SK-N-SH (cell line): ENCODE results near the gene CANX. TPM values are rescaled to one million over a fixed set of nuclear protein-coding genes. Genes with fewer than 3 reads are reported as not detected.

Experiments
- CTCF ChIA-PET: fragments of 300-600, 350-600 bp; formaldehyde crosslinking; extraction: SDS; loops from one replicate; lab custom pipeline; 2021; lab: Yijun Ruan, JAX
- POLR2A ChIA-PET: fragments of 350-600 bp; sonication (Branson Sonifier 250); formaldehyde crosslinking; extraction: SDS; loops from one replicate; lab custom pipeline; 2020; ENCODE audit warnings: antibody characterized with exemption, inconsistent platforms; lab: Yijun Ruan, JAX
- DNase-seq: peaks from one replicate; pipeline ENCODE4 v3.0.0; 2012
- H2AFZ ChIP-seq: fragments of 200-600 bp; sonication (generic); 2 replicates; pipeline ENCODE4 v1.8.1; 2016; ENCODE audit warnings: antibody characterized with exemption, mild to moderate bottlenecking, low read depth
- H3F3A ChIP-seq: fragments of 200-600 bp; sonication (generic); replicated peaks from 2 replicates; pipeline ENCODE3; 2016; ENCODE audit warnings: antibody characterized with exemption, mild to moderate bottlenecking; ENCODE audit not compliant: insufficient read depth
- H3K27ac ChIP-seq, 2 experiments: fragments of 200-500 bp in 1 of 2; fragments of 200-600 bp in 1 of 2; sonication (Bioruptor generic) in 1 of 2; sonication (generic), shearing (Covaris generic) in 1 of 2; 2 replicates each; pipeline versions ENCODE4 v1.5.1 to v1.6.1; 2014 to 2016; ENCODE audit warnings: low read depth in 2 of 2, inconsistent platforms in 1 of 2, low read length in 1 of 2, mild to moderate bottlenecking in 1 of 2, mixed read lengths in 1 of 2
- H3K27me3 ChIP-seq: fragments of 200-600 bp; sonication (generic), shearing (Covaris generic); 2 replicates; pipeline ENCODE4 v1.6.1; 2016; ENCODE audit warnings: mixed run types; ENCODE audit not compliant: insufficient read depth
- H3K36me3 ChIP-seq, 2 experiments: fragments of 200-500 bp in 1 of 2; fragments of 200-600 bp in 1 of 2; sonication (Bioruptor generic) in 1 of 2; sonication (generic) in 1 of 2; replicated peaks in 1 of 2; 2 replicates each; pipeline versions ENCODE3 to v1.5.1; 2014 to 2016; ENCODE audit warnings: low read length in 1 of 2, mild to moderate bottlenecking in 1 of 2; ENCODE audit not compliant: insufficient read depth in 2 of 2, control insufficient read depth in 1 of 2
- H3K4me1 ChIP-seq, 2 experiments: fragments of 200-500 bp in 1 of 2; fragments of 200-600 bp in 1 of 2; sonication (Bioruptor generic) in 1 of 2; sonication (generic), shearing (Covaris generic) in 1 of 2; 2 replicates each; pipeline versions ENCODE4 v1.5.1 to v1.6.1; 2014 to 2016; ENCODE audit warnings: low read depth in 1 of 2, low read length in 1 of 2, mixed run types in 1 of 2; ENCODE audit not compliant: insufficient read depth in 2 of 2, control insufficient read depth in 1 of 2
- H3K4me2 ChIP-seq: fragments of 200-600 bp; sonication (generic), shearing (Covaris generic); 2 replicates; pipeline ENCODE4 v1.6.1; 2017; ENCODE audit warnings: mixed run types
- H3K4me3 ChIP-seq, 2 experiments: fragments of 200-500 bp in 1 of 2; fragments of 200-600 bp in 1 of 2; sonication (Bioruptor generic) in 1 of 2; sonication (generic), shearing (Covaris generic) in 1 of 2; 2 replicates each; pipeline versions ENCODE4 v1.5.1 to v1.8.1; 2014 to 2016; ENCODE audit warnings: low read depth in 2 of 2, inconsistent platforms in 1 of 2, low read length in 1 of 2, mild to moderate bottlenecking in 1 of 2, mixed read lengths in 1 of 2, moderate library complexity in 1 of 2
- H3K79me2 ChIP-seq: fragments of 200-600 bp; sonication (generic); 2 replicates; pipeline ENCODE4 v1.8.1; 2017; ENCODE audit warnings: mild to moderate bottlenecking; ENCODE audit not compliant: insufficient read depth
- H3K9ac ChIP-seq: fragments of 200-600 bp; sonication (generic); 2 replicates; pipeline ENCODE4 v1.6.1; 2017; ENCODE audit warnings: mixed run types
- H3K9me2 ChIP-seq: fragments of 200-600 bp; sonication (generic); 2 replicates; pipeline ENCODE4 v1.6.1; 2017; ENCODE audit warnings: mixed run types
- H3K9me3 ChIP-seq: fragments of 200-600 bp; sonication (generic); 2 replicates; pipeline ENCODE4 v1.6.1; 2017; ENCODE audit warnings: mixed run types, mild to moderate bottlenecking, moderate library complexity
- H4K20me1 ChIP-seq: fragments of 200-600 bp; sonication (generic); 2 replicates; pipeline ENCODE4 v1.6.1; 2017; ENCODE audit warnings: mild to moderate bottlenecking, mixed run types; ENCODE audit not compliant: insufficient read depth
- EZH2phosphoT487 ChIP-seq: fragments of 200-600 bp; sonication (generic); IDR thresholded peaks from 2 replicates; pipeline ENCODE4 v1.6.1; 2017; ENCODE audit warnings: low read depth, mixed run types, mild to moderate bottlenecking, antibody characterized with exemption, moderate library complexity, borderline replicate concordance
- GABPA ChIP-seq: IDR thresholded peaks from 2 replicates; pipeline ENCODE4 v1.4.0; 2012; ENCODE audit warnings: low read depth, mild to moderate bottlenecking
- GATA2 ChIP-seq: sonication (generic); formaldehyde crosslinking; IDR thresholded peaks from 2 replicates; pipeline ENCODE4 v1.5.0; 2020; ENCODE audit warnings: mild to moderate bottlenecking, missing genetic modification reagents
- RAD21 ChIP-seq: IDR thresholded peaks from 2 replicates; pipeline ENCODE4 v1.6.1; 2012; ENCODE audit warnings: mild to moderate bottlenecking, low read length
- RCOR1 ChIP-seq: fragments of 150-350 bp; IDR thresholded peaks from 2 replicates; pipeline ENCODE4 v1.6.1; 2017; ENCODE audit warnings: antibody characterized with exemption, low read length
- REST ChIP-seq: IDR thresholded peaks from 2 replicates; pipeline ENCODE4 v1.6.1; 2012; ENCODE audit warnings: mild to moderate bottlenecking, low read depth, low read length, moderate library complexity
- SMC3 ChIP-seq: IDR thresholded peaks from 2 replicates; pipeline ENCODE4 v1.6.1; 2012; ENCODE audit warnings: low read depth, low read length, improper control_type of control experiment
- YY1 ChIP-seq: IDR thresholded peaks from 2 replicates; pipeline ENCODE4 v1.4.0; 2012; ENCODE audit warnings: low read depth, mild to moderate bottlenecking
- WGBS: methylation state at CpG from one replicate; pipeline ENCODE4 v1.1.6; 2017; ENCODE audit warnings: low lambda C conversion rate; 5-methylcytosine and 5-hydroxymethylcytosine counted together
- polyA plus RNA-seq, 3 experiments: library from polyadenylated mRNA; depleted of rRNA; stranded (reverse); fragments of >200 nt; gene quantifications; 2 replicates each; pipeline ENCODE4 v1.2.3, GENCODE V29; 2012
- TF ChIP-seq, protein P1 (sequence below): IDR thresholded peaks from 2 replicates; pipeline ENCODE4 v1.4.0; 2012; ENCODE audit warnings: low read depth, borderline replicate concordance
- TF ChIP-seq, protein P2 (sequence below): IDR thresholded peaks from 2 replicates; pipeline ENCODE4 v1.4.0; 2012; ENCODE audit warnings: low read depth, borderline replicate concordance

CANX gene
- polyA plus RNA-seq, 1 of the 3 experiments (the other 2 are of a cell fraction), result 215 TPM

GRCh38 chr5:179733772-179734126 lies 35.0 kb downstream of the CANX start:
- no peak for DNase-seq
- Histone ChIP-seq H3K27ac (peak overlapping the region; percentile 70 to 88; a peak in 3 of 4 replicates), H3K9me2 (no peaks in the 10 kb centered on the region), H3K9ac (peak overlapping the region; percentile 86), H3K36me3 (peaks cover 28 to 52% of the 10 kb centered on the region in 2 experiments), H3K9me3 (no peaks in the 10 kb centered on the region), H2AFZ (no peak overlapping the region), H3K79me2 (peaks cover 60% of the 10 kb centered on the region), H3K4me2 (peak overlapping the region; percentile 91), H3K4me1 (peaks cover 8 to 19% of the 10 kb centered on the region in 2 experiments; a peak in 2 of 4 replicates), H3F3A (peaks cover 44% of the 10 kb centered on the region), H3K4me3 (peak overlapping the region; percentile 82 to 89), H4K20me1 (peaks cover 53% of the 10 kb centered on the region), H3K27me3 (no peaks in the 10 kb centered on the region)
- ChIA-PET POLR2A (interaction anchor here (2.3 kb wide), 1 partner anchor 110 kb away, joined by 11 read pairs; the partner anchor contains the start of gene HNRNPH1), CTCF (interaction anchor here (1.0 kb wide), 1 partner anchor 30 kb away, joined by 3 read pairs; no protein-coding TSS in a partner anchor)
- 0% methylated on average over 2 of the region's 2 CpGs for WGBS
- TF ChIP-seq SMC3 (no peak), YY1 (no peak), RAD21 (no peak), REST (no peak), EZH2phosphoT487 (no peak), GATA2 (CRISPR knock-in tag) (no peak), GABPA (no peak), RCOR1 (no peak)
- TF ChIP-seq, protein P1, sequence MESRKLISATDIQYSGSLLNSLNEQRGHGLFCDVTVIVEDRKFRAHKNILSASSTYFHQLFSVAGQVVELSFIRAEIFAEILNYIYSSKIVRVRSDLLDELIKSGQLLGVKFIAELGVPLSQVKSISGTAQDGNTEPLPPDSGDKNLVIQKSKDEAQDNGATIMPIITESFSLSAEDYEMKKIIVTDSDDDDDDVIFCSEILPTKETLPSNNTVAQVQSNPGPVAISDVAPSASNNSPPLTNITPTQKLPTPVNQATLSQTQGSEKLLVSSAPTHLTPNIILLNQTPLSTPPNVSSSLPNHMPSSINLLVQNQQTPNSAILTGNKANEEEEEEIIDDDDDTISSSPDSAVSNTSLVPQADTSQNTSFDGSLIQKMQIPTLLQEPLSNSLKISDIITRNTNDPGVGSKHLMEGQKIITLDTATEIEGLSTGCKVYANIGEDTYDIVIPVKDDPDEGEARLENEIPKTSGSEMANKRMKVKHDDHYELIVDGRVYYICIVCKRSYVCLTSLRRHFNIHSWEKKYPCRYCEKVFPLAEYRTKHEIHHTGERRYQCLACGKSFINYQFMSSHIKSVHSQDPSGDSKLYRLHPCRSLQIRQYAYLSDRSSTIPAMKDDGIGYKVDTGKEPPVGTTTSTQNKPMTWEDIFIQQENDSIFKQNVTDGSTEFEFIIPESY, result no peak
- TF ChIP-seq, protein P2, sequence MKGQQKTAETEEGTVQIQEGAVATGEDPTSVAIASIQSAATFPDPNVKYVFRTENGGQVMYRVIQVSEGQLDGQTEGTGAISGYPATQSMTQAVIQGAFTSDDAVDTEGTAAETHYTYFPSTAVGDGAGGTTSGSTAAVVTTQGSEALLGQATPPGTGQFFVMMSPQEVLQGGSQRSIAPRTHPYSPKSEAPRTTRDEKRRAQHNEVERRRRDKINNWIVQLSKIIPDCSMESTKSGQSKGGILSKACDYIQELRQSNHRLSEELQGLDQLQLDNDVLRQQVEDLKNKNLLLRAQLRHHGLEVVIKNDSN, result no peak
